IMR-90 (cell line): ENCODE results near the gene OR2W3. TPM values are rescaled to one million over a fixed set of nuclear protein-coding genes. Genes with fewer than 3 reads are reported as not detected.
A peak's percentile ranks its signal among the peaks of the same experiment; 100 is the strongest.

Source experiments
- ATAC-seq: fragments of 200-7000 bp; cut with Tn5 transposase; 2 replicates; pipeline ENCODE4 v1.9.1; 2020; ENCODE audit warnings: low read depth, mild to moderate bottlenecking, moderate library complexity
- BruUV-seq: library from RNA; stranded (reverse); fragments of 400-500 nt; replicated peaks from 2 replicates; lab custom pipeline; 2021; lab: Mats Ljungman, UMichigan
- CTCF ChIA-PET: fragments of 300-600 bp; formaldehyde crosslinking; extraction: SDS; loops from one replicate; lab custom pipeline; 2021; ENCODE audit warnings: antibody characterized with exemption; lab: Yijun Ruan, JAX
- POLR2A ChIA-PET: fragments of 300-600 bp; sonication (Branson Sonifier 250); formaldehyde crosslinking; loops from one replicate; lab custom pipeline; 2022; ENCODE audit warnings: antibody characterized with exemption; ENCODE audit not compliant: unreplicated experiment; lab: Charles Lee
- DNase-seq: peaks from one replicate; pipeline ENCODE4 v3.0.0; 2013
- H2AFZ ChIP-seq: replicated peaks from 2 replicates; pipeline ENCODE3; 2013; ENCODE audit warnings: low read length, mild to moderate bottlenecking; ENCODE audit not compliant: poor library complexity
- H2AK5ac ChIP-seq: 2 replicates; pipeline ENCODE4 v1.6.1; 2013; ENCODE audit warnings: low read depth, low read length, inconsistent platforms
- H2AK9ac ChIP-seq: replicated peaks from 2 replicates; pipeline ENCODE3; 2013; ENCODE audit warnings: mild to moderate bottlenecking, low read depth, low read length, moderate library complexity; ENCODE audit not compliant: poor library complexity
- H2BK120ac ChIP-seq: 2 replicates; pipeline ENCODE4 v1.6.1; 2013; ENCODE audit warnings: low read depth, low read length, inconsistent platforms
- H2BK15ac ChIP-seq: 3 replicates; pipeline ENCODE4 v1.6.1; 2013; ENCODE audit warnings: low read depth, low read length, inconsistent platforms
- H2BK20ac ChIP-seq: 2 replicates; pipeline ENCODE4 v1.6.1; 2013; ENCODE audit warnings: low read depth, mild to moderate bottlenecking, inconsistent platforms, low read length, moderate library complexity
- H2BK5ac ChIP-seq: 2 replicates; pipeline ENCODE4 v1.6.1; 2013; ENCODE audit warnings: mild to moderate bottlenecking, low read depth, low read length, inconsistent platforms; ENCODE audit not compliant: poor library complexity, severe bottlenecking
- H3K14ac ChIP-seq: replicated peaks from 2 replicates; pipeline ENCODE4 v1.6.1; 2013; ENCODE audit warnings: low read depth, low read length, inconsistent platforms
- H3K18ac ChIP-seq: 2 replicates; pipeline ENCODE4 v1.6.1; 2013; ENCODE audit warnings: low read depth, low read length, control low read depth
- H3K23ac ChIP-seq: 2 replicates; pipeline ENCODE4 v1.6.1; 2013; ENCODE audit warnings: low read depth, low read length, inconsistent platforms
- H3K27ac ChIP-seq: 2 replicates; pipeline ENCODE4 v1.5.1; 2013; ENCODE audit warnings: mild to moderate bottlenecking, control low read depth, low read length; ENCODE audit not compliant: insufficient read depth
- H3K27me3 ChIP-seq: 2 replicates; pipeline ENCODE4 v1.6.1; 2013; ENCODE audit warnings: low read length; ENCODE audit not compliant: control insufficient read depth, insufficient read depth
- H3K36me3 ChIP-seq: 2 replicates; pipeline ENCODE4 v1.6.1; 2013; ENCODE audit warnings: low read length, mixed read lengths; ENCODE audit not compliant: control insufficient read depth, insufficient read depth
- H3K4ac ChIP-seq: 2 replicates; pipeline ENCODE4 v1.6.1; 2013; ENCODE audit warnings: low read depth, low read length, inconsistent platforms
- H3K4me1 ChIP-seq: 2 replicates; pipeline ENCODE4 v1.6.1; 2013; ENCODE audit warnings: low read length, mixed read lengths; ENCODE audit not compliant: control insufficient read depth, insufficient read depth
- H3K4me2 ChIP-seq: 2 replicates; pipeline ENCODE4 v1.6.1; 2013; ENCODE audit warnings: low read depth, mild to moderate bottlenecking, control low read depth, low read length, moderate library complexity
- H3K4me3 ChIP-seq: 2 replicates; pipeline ENCODE4 v1.5.1; 2013; ENCODE audit warnings: low read depth, mild to moderate bottlenecking, control low read depth, low read length, moderate library complexity; ENCODE audit not compliant: insufficient read depth
- H3K56ac ChIP-seq: 2 replicates; pipeline ENCODE4 v1.6.1; 2013; ENCODE audit warnings: low read length, inconsistent platforms; ENCODE audit not compliant: insufficient read depth; ENCODE audit errors: extremely low read depth
- H3K79me1 ChIP-seq, 2 experiments: 2 replicates each; pipeline ENCODE4 v1.6.1; 2013; ENCODE audit warnings: low read length in 2 of 2, inconsistent platforms in 1 of 2, low read depth in 1 of 2
- H3K9ac ChIP-seq: 2 replicates; pipeline ENCODE4 v1.6.1; 2013; ENCODE audit warnings: low read depth, low read length, control low read depth
- H3K9me1 ChIP-seq: 2 replicates; pipeline ENCODE4 v1.6.1; 2013; ENCODE audit warnings: low read length, inconsistent platforms; ENCODE audit not compliant: insufficient read depth
- H3K9me3 ChIP-seq: 2 replicates; pipeline ENCODE4 v1.6.1; 2013; ENCODE audit warnings: low read length; ENCODE audit not compliant: control insufficient read depth, insufficient read depth
- H4K20me1 ChIP-seq: 2 replicates; pipeline ENCODE4 v1.6.1; 2013; ENCODE audit warnings: low read length, inconsistent platforms; ENCODE audit not compliant: insufficient read depth
- H4K5ac ChIP-seq: 2 replicates; pipeline ENCODE4 v1.6.1; 2013; ENCODE audit warnings: mild to moderate bottlenecking, low read depth, low read length, control low read depth
- H4K8ac ChIP-seq, 2 experiments: 2 replicates each; pipeline ENCODE4 v1.6.1; 2013; ENCODE audit warnings: low read depth in 2 of 2, low read length in 2 of 2, control low read depth in 1 of 2, inconsistent platforms in 1 of 2
- H4K91ac ChIP-seq: 2 replicates; pipeline ENCODE4 v1.6.1; 2013; ENCODE audit warnings: low read depth, low read length, inconsistent platforms; ENCODE audit not compliant: insufficient read depth
- CEBPB ChIP-seq: IDR thresholded peaks from 2 replicates; pipeline ENCODE4 v1.6.1; 2012; ENCODE audit warnings: low read depth, low read length, improper control_type of control experiment
- RAD21 ChIP-seq: IDR thresholded peaks from 2 replicates; pipeline ENCODE4 v1.6.1; 2012; ENCODE audit warnings: low read length, improper control_type of control experiment
- WGBS, 2 experiments: methylation state at CpG; one replicate each; pipeline versions ENCODE4 v1.1.5 to v1.1.7; 2013; ENCODE audit warnings: missing lambda C conversion rate in 2 of 2; ENCODE audit not compliant: insufficient read length in 1 of 2; ENCODE audit errors: extremely low coverage in 2 of 2; 5-methylcytosine and 5-hydroxymethylcytosine counted together
- dilution Hi-C: fragments of 300-500 bp; cut with HindIII; formaldehyde crosslinking; loops from one replicate; pipeline ENCODE4 v1.14.3; 2018; ENCODE audit warnings: low sequenced_read_pairs; ENCODE audit not compliant: unreplicated experiment
- in situ Hi-C: fragments of 300-500 bp; cut with MboI; formaldehyde crosslinking; loops from 3 replicates; pipeline ENCODE4 v1.14.3; 2019; ENCODE audit warnings: low sequenced_read_pairs, inconsistent platforms, mixed read lengths
- intact Hi-C: fragments of 100-400 bp; cut with micrococcal nuclease; formaldehyde crosslinking; loops from 2 replicates; pipeline ENCODE4 v1.10.0; 2022
- polyA plus RNA-seq, 3 experiments: library from polyadenylated mRNA; depleted of rRNA; stranded (reverse); fragments of >200 nt; gene quantifications; 2 replicates each; pipeline ENCODE4 v1.2.3, GENCODE V29; 2012; ENCODE audit warnings: low replicate concordance in 1 of 3
- total RNA-seq: library from RNA; depleted of rRNA; stranded (reverse); fragments of >200 nt; gene quantifications from 2 replicates; pipeline ENCODE4 v1.2.3, GENCODE V29; 2012; rRNA removed

The OR2W3 gene
- total and polyA plus RNA-seq, 2 of the 4 experiments (the other 2 are of a cell fraction) = 0.54 to 0.63 TPM

GRCh38 chr1:247942624-247943023, 47.2 kb downstream of the OR2W3 start:
- in situ Hi-C loops = no loop called here
- H3K4ac ChIP-seq = no peak overlapping the region
- no peak overlapping the region for H2AFZ ChIP-seq
- no peak overlapping the region for H3K23ac ChIP-seq
- no peaks in the 10 kb centered on the region for H3K9me1 ChIP-seq
- H3K18ac ChIP-seq = no peak overlapping the region
- H3K14ac ChIP-seq = no peak overlapping the region
- no peak overlapping the region for H3K9ac ChIP-seq
- no peak overlapping the region for H2BK5ac ChIP-seq
- H3K79me1 ChIP-seq = no peaks in the 10 kb centered on the region
- no peak for ATAC-seq
- no peak overlapping the region for H4K5ac ChIP-seq
- peak; percentile 51; the same call in 1 of the 2 replicates for TF ChIP-seq CEBPB
- no peak for TF ChIP-seq RAD21
- no peak overlapping the region for H2BK15ac ChIP-seq
- H2BK120ac ChIP-seq = no peak overlapping the region
- H4K91ac ChIP-seq = no peak overlapping the region
- H3K4me2 ChIP-seq = no peak overlapping the region
- 50% methylated on average over 1 of the region's 6 CpGs; no CpG with 5 or more reads in 1 of the 2 experiments for WGBS, 2 experiments
- no peak overlapping the region for H4K8ac ChIP-seq
- no peak overlapping the region for H3K56ac ChIP-seq
- POLR2A ChIA-PET = no interaction called here
- H3K27ac ChIP-seq = no peak overlapping the region
- no peaks in the 10 kb centered on the region for H4K20me1 ChIP-seq
- H3K4me3 ChIP-seq = no peak overlapping the region
- no peaks in the 10 kb centered on the region for H3K27me3 ChIP-seq
- CTCF ChIA-PET = no interaction called here
- no peak overlapping the region for H2BK20ac ChIP-seq
- no peaks in the 10 kb centered on the region for H3K9me3 ChIP-seq
- intact Hi-C loops = no loop called here
- no peaks in the 10 kb centered on the region for H3K36me3 ChIP-seq
- dilution Hi-C loops = no loop called here
- no peak overlapping the region for H2AK5ac ChIP-seq
- H2AK9ac ChIP-seq = no peak overlapping the region
- DNase-seq = no peak
- no peaks in the 10 kb centered on the region for H3K4me1 ChIP-seq
- BruUV-seq = no TSS peak

Other genes starting within 250 kb of the OR2W3 start
- not detected in 2 replicates for gene OR13G1, start 215.8 kb upstream of the OR2W3 start, total RNA-seq
- gene OR13G1, start 215.8 kb upstream of the OR2W3 start, polyA plus RNA-seq (2012; rRNA removed) = not detected in 2 replicates
- gene OR6F1, start 178.9 kb upstream of the OR2W3 start, total RNA-seq = not detected in 2 replicates
- not detected in 2 replicates for gene OR6F1, start 178.9 kb upstream of the OR2W3 start, polyA plus RNA-seq (2012; rRNA removed)
- gene OR14K1, start 157.0 kb upstream of the OR2W3 start, total RNA-seq = not detected in 2 replicates
- not detected in 2 replicates for gene OR14K1, start 157.0 kb upstream of the OR2W3 start, polyA plus RNA-seq (2012; rRNA removed)
- gene OR14A2, start 147.4 kb upstream of the OR2W3 start, total RNA-seq = not detected in 2 replicates
- not detected in 2 replicates for gene OR14A2, start 147.4 kb upstream of the OR2W3 start, polyA plus RNA-seq (2012; rRNA removed)
- gene OR1C1, start 135.0 kb upstream of the OR2W3 start, total RNA-seq = not detected in 2 replicates
- not detected in 2 replicates for gene OR1C1, start 135.0 kb upstream of the OR2W3 start, polyA plus RNA-seq (2012; rRNA removed)
- not detected in 2 replicates for gene OR14A16, start 71.5 kb upstream of the OR2W3 start, total RNA-seq
- gene OR14A16, start 71.5 kb upstream of the OR2W3 start, polyA plus RNA-seq (2012; rRNA removed) = not detected in 2 replicates
- gene OR11L1, start 53.7 kb upstream of the OR2W3 start, total RNA-seq = not detected in 2 replicates
- not detected in 2 replicates for gene OR11L1, start 53.7 kb upstream of the OR2W3 start, polyA plus RNA-seq (2012; rRNA removed)
- 0.54 and 1.1 TPM in 2 replicates for gene TRIM58, start 38.4 kb upstream of the OR2W3 start, total RNA-seq
- gene TRIM58, start 38.4 kb upstream of the OR2W3 start, polyA plus RNA-seq (2012; rRNA removed) = 0.79 and 0.91 TPM in 2 replicates
- not detected in 2 replicates for gene OR2T8, start 24.7 kb downstream of the OR2W3 start, total RNA-seq
- not detected in 2 replicates for gene OR2T8, start 24.7 kb downstream of the OR2W3 start, polyA plus RNA-seq (2012; rRNA removed)
- gene OR2AJ1, start 29.3 kb downstream of the OR2W3 start, total RNA-seq = not detected in 2 replicates
- not detected in 2 replicates for gene OR2AJ1, start 29.3 kb downstream of the OR2W3 start, polyA plus RNA-seq (2012; rRNA removed)
- not detected in 2 replicates for gene OR2L8, start 53.3 kb downstream of the OR2W3 start, total RNA-seq
- gene OR2L8, start 53.3 kb downstream of the OR2W3 start, polyA plus RNA-seq (2012; rRNA removed) = not detected in 2 replicates
- gene OR2AK2, start 69.6 kb downstream of the OR2W3 start, total RNA-seq = not detected in 2 replicates
- not detected in 2 replicates for gene OR2AK2, start 69.6 kb downstream of the OR2W3 start, polyA plus RNA-seq (2012; rRNA removed)
- gene OR2L5, start 118.1 kb downstream of the OR2W3 start, total RNA-seq = not detected in 2 replicates
- gene OR2L5, start 118.1 kb downstream of the OR2W3 start, polyA plus RNA-seq (2012; rRNA removed) = not detected in 2 replicates
- gene OR2L2, start 134.5 kb downstream of the OR2W3 start, total RNA-seq = not detected in 2 replicates
- gene OR2L2, start 134.5 kb downstream of the OR2W3 start, polyA plus RNA-seq (2012; rRNA removed) = not detected in 2 replicates
- gene OR2L3, start 151.2 kb downstream of the OR2W3 start, total RNA-seq = not detected in 2 replicates
- not detected in 2 replicates for gene OR2L3, start 151.2 kb downstream of the OR2W3 start, polyA plus RNA-seq (2012; rRNA removed)
- gene OR2L13, start 199.6 kb downstream of the OR2W3 start, total RNA-seq = not detected in 2 replicates
- not detected in 2 replicates for gene OR2L13, start 199.6 kb downstream of the OR2W3 start, polyA plus RNA-seq (2012; rRNA removed)
- gene OR2M5, start 249.6 kb downstream of the OR2W3 start, total RNA-seq = not detected in 2 replicates
- not detected in 2 replicates for gene OR2M5, start 249.6 kb downstream of the OR2W3 start, polyA plus RNA-seq (2012; rRNA removed)